Lower lobe of right lung (tissue), 2 donors: ENCODE results near the gene AK9. TPM values are rescaled to one million over a fixed set of nuclear protein-coding genes. Genes with fewer than 3 reads are reported as not detected.

Experiments
- ATAC-seq, 2 donors: fragments of 200-7000 bp; cut with Tn5 transposase; one replicate each; pipeline ENCODE4 v1.9.1; 2020 to 2022; ENCODE audit warnings: mild to moderate bottlenecking in 2 of 2, moderate library complexity in 2 of 2
- DNase-seq: peaks from one replicate; pipeline ENCODE4 v3.0.0-alpha.2; 2020
- H3K27ac ChIP-seq: fragments of 200-600 bp; one replicate; pipeline ENCODE4 v1.8.0; 2022
- H3K27me3 ChIP-seq: fragments of 200-600 bp; one replicate; pipeline ENCODE4 v1.8.0; 2022; ENCODE audit warnings: low read depth
- H3K36me3 ChIP-seq: fragments of 200-600 bp; one replicate; pipeline ENCODE4 v1.8.0; 2022; ENCODE audit warnings: mild to moderate bottlenecking
- H3K4me1 ChIP-seq: fragments of 200-600 bp; one replicate; pipeline ENCODE4 v1.8.0; 2022
- H3K4me3 ChIP-seq: fragments of 200-600 bp; one replicate; pipeline ENCODE4 v1.8.0; 2022; ENCODE audit warnings: mild to moderate bottlenecking
- H3K9me3 ChIP-seq: fragments of 200-600 bp; one replicate; pipeline ENCODE4 v1.8.0; 2022
- intact Hi-C: fragments of 100-400 bp; cut with DNase I; formaldehyde crosslinking; loops from one replicate; pipeline ENCODE4 v1.11.0; 2022
- total RNA-seq: library from RNA; stranded (reverse); fragmentation: NEBNext Ultra II Directional; extraction: Animal tissue kit (Norgen Biotek cat#: 25700); gene quantifications from one replicate; pipeline ENCODE4 v1.2.1, GENCODE V29; 2021
- TF ChIP-seq, protein P1 (sequence below): fragments of 200-600 bp; IDR thresholded peaks from one replicate; pipeline ENCODE4 v1.8.0; 2022; ENCODE audit warnings: antibody characterized with exemption, mild to moderate bottlenecking
- donor health status: DM: no; HTN: yes; CAD: no; lungs with severe emphysema.

The AK9 gene
- total RNA-seq, 1 donor from 2014 or later, result 13.9 TPM

DNA sequence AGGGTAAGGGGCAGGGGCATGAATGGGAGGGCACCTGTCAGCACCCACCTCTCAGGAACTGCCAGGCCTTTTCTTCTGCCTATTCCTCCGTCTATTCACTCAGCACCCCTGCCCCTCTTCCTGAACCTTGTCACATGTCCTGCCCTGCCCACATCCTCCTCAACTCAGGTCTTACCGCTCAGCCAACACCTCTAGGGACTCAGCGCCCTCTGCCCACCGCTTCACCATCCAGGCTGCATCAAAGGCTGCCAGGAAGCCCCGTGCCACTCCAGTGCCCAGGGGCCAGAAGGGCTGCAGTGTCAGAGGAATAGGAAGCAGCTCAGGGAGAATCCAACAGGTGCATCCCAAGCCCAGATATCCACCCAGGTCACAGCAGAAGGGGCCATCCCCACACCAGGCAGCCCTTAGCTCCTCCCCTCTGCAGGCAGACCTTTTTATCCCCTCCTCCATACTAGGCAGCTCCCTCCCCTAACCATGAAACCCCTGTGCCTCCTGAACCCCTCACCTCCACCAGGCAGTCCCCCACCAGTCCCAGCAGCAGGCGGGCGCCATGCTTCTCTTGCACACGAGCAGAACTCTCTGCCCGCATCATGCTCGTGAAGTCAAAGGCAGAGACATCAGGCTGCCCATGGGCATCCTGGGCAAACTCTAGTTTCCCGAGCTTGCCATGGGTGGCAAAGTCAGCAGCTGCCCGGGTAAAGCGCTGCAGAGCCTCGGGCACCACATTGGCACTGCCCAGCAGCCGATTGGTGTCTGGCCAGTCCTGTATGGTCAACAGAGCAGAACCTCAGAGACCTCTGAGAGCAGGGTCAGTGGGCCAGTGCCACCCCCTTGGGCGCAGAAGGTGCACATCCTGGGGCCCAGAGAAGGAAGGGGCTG, 241.0 kb downstream of the AK9 start:
- DNase-seq (no peak), ATAC-seq (no peak)
- H3K36me3 ChIP-seq, result peaks cover 51% of the 10 kb centered on the region
- no peak overlapping the region for H3K27ac ChIP-seq
- intact Hi-C loops, result no loop called here
- no peaks in the 10 kb centered on the region for H3K9me3 ChIP-seq
- TF ChIP-seq, protein P1, sequence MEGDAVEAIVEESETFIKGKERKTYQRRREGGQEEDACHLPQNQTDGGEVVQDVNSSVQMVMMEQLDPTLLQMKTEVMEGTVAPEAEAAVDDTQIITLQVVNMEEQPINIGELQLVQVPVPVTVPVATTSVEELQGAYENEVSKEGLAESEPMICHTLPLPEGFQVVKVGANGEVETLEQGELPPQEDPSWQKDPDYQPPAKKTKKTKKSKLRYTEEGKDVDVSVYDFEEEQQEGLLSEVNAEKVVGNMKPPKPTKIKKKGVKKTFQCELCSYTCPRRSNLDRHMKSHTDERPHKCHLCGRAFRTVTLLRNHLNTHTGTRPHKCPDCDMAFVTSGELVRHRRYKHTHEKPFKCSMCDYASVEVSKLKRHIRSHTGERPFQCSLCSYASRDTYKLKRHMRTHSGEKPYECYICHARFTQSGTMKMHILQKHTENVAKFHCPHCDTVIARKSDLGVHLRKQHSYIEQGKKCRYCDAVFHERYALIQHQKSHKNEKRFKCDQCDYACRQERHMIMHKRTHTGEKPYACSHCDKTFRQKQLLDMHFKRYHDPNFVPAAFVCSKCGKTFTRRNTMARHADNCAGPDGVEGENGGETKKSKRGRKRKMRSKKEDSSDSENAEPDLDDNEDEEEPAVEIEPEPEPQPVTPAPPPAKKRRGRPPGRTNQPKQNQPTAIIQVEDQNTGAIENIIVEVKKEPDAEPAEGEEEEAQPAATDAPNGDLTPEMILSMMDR, result no peak
- H3K4me1 ChIP-seq, result peaks cover 14% of the 10 kb centered on the region
- H3K27me3 ChIP-seq, result no peaks in the 10 kb centered on the region
- H3K4me3 ChIP-seq, result no peak overlapping the region

DNA sequence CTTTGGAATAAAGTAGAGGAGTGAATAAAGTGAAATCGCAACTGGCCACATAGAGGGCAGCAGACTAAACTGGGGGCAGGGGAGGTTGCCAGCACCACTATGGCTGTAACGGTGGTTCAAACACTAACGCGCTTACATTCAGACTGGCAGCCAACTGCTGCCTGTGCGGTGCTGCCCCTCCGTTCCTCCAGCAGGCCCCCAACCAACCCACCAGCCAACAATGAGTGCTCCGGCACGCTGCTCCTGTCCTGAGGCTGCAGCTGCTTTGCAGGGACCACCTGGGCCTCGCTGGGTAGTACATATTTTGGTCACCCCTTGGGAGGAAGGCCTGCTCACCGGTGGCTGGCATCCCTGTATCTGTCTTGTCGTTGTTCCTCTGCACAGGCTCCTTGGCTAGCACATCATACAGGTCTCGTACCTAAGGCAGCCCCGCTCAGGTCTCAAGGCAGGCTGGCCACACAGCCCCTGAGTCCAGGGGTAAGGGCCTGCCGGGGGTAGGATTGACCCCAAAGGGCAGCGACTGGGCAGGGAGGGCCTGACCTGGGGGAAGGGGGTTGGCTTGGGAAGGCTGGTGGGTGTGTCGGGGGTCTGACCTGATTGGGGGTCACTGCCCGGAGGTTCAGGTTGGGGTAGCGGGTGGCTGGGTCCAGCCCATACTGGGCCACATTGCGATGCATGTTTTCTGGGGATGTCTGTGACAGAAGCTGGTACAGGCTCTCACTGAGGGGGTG, 241.8 kb downstream of the AK9 start:
- H3K4me3 ChIP-seq, result no peak overlapping the region
- no peaks in the 10 kb centered on the region for H3K9me3 ChIP-seq
- ATAC-seq (no peak), DNase-seq (no peak)
- H3K27me3 ChIP-seq, result no peaks in the 10 kb centered on the region
- TF ChIP-seq, protein P1, result no peak
- H3K36me3 ChIP-seq, result peaks cover 59% of the 10 kb centered on the region
- H3K27ac ChIP-seq, result no peak overlapping the region
- peaks cover 6% of the 10 kb centered on the region for H3K4me1 ChIP-seq
- intact Hi-C loops, result no loop called here

DNA sequence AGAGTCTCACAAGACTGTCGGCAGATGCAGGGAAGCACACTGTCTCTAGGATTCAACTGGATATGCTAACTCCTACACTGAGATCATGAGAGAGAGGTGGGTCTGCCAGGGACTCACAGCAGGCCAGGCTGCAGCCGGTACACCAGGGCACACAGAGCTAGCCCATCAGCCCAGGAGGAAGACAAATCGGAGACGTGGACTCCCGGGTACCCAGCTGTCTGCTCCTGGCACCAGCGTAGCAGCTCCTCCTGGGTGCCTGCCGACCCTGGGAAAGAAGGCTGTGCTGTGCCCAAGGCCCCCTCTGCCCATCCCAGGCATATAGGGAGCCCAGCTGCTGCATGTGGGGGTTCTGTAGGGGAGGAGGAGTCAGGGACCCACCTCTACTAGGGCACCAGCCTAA, 242.4 kb downstream of the AK9 start:
- peaks cover under 1% of the 10 kb centered on the region for H3K4me1 ChIP-seq
- intact Hi-C loops, result no loop called here
- H3K27ac ChIP-seq, result no peak overlapping the region
- peaks cover 65% of the 10 kb centered on the region for H3K36me3 ChIP-seq
- no peak for ATAC-seq
- H3K4me3 ChIP-seq, result no peak overlapping the region
- no peak for DNase-seq
- TF ChIP-seq, protein P1, result no peak
- no peaks in the 10 kb centered on the region for H3K9me3 ChIP-seq
- no peaks in the 10 kb centered on the region for H3K27me3 ChIP-seq

DNA sequence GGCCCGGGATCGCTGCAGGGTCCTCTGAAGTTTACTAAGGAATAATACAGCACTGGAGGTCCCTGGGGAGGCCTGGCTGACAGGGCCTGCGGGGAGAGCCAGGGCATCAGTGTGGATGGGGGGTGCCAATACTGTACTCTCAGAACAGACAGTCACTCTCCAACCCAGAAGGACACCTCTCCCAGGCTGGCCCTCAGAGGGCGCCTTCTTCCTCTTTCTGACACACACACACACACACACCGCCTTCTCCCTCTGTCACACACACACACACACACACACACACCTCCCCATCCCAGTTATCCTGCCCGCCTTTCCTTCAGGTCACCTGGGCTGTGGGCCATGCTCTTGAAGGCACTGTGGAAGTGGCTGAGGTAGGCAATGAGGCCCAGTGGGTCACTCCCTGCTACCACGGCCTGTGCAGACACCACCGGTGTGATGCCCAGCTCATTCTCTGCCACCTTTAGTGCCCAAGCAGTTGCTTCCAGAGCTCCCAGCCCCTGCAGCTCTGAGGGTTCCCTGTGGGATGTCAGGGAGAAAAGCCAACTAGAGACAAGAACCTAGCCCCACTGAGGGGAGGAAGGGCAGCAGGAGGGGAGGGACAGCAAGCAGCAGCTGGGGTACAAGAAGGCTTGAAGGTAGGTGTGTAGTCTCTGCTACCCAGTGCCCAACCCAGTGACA, 243.0 kb downstream of the AK9 start:
- peak in 1 of 2 donors; percentile 14 for ATAC-seq
- no peaks in the 10 kb centered on the region for H3K4me1 ChIP-seq
- TF ChIP-seq, protein P1, result no peak
- H3K27ac ChIP-seq, result no peak overlapping the region
- H3K9me3 ChIP-seq, result no peaks in the 10 kb centered on the region
- no peak overlapping the region for H3K4me3 ChIP-seq
- H3K27me3 ChIP-seq, result no peaks in the 10 kb centered on the region
- no peak for DNase-seq
- H3K36me3 ChIP-seq, result peaks cover 66% of the 10 kb centered on the region
- intact Hi-C loops, result no loop called here

DNA sequence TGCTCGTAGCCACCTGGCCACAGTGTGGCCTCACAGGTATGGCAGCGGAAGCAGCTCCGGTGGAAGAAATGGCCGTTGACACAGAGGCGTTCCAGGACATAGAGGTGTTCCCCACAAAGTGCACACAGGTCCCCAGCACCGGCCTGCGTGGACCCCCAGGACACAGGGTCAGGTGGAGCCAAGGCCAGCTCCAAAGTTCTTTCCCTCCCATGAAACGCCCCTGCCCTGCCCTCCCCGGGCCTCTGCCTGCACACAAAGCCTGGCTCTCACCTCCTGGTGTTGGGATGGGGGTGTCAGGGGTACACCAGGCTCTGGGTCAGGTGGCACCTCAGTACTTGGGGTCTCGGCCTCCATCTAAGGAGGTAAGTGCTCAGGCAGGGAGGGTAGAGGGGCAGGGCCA, 243.9 kb downstream of the AK9 start:
- Histone ChIP-seq H3K36me3 (peaks cover 63% of the 10 kb centered on the region), H3K4me3 (no peak overlapping the region), H3K4me1 (peaks cover 8% of the 10 kb centered on the region), H3K27me3 (no peaks in the 10 kb centered on the region), H3K9me3 (no peaks in the 10 kb centered on the region), H3K27ac (no peak overlapping the region)
- ATAC-seq, result no peak
- intact Hi-C loops, result no loop called here
- TF ChIP-seq, protein P1, result no peak
- DNase-seq, result no peak
